PFSK-1 (cell line): Measurements from ENCODE around the gene APC2.

Experiments
- POLR2AphosphoS5 ChIP-seq: IDR thresholded peaks from 2 replicates; pipeline ENCODE4 v1.6.1; 2012; ENCODE audit warnings: low read depth, mild to moderate bottlenecking, control low read depth, low read length, moderate library complexity
- REST ChIP-seq, 2 experiments: IDR thresholded peaks; 2 replicates each; pipeline versions ENCODE4 v1.6.1 to v1.8.0; 2011 to 2012; ENCODE audit warnings: low read depth in 2 of 2, low read length in 2 of 2, control low read depth in 1 of 2, inconsistent platforms in 1 of 2, mild to moderate bottlenecking in 1 of 2, moderate library complexity in 1 of 2; ENCODE audit not compliant: insufficient read depth in 1 of 2

GRCh38 chr19:1483979-1484428 lies 34.1 kb downstream of the APC2 start:
- no peak for TF ChIP-seq REST (IDR thresholded peaks at IDR 0.05; ENCODE audit: insufficient read depth in 1 of 2, low read depth in 2 of 2, low read length in 2 of 2)
- no peak for TF ChIP-seq POLR2AphosphoS5
